Activated naive CD8-positive, alpha-beta T cell treated with anti-CD3 and anti-CD28 coated beads, Interleukin-2, amount 50 U/mL, for 16 hours (primary cell): Measurements from ENCODE around the gene PDGFC.

Source experiments
- DNase-seq: peaks from one replicate; pipeline ENCODE4 v3.0.0-alpha.2; 2020; ENCODE audit warnings: low read depth, low spot score

PDGFC gene

GRCh38 chr4:156971676-156972378 lies at the start of gene PDGFC:
TSS of gene PDGFC (minus strand) at chr4:156971799. CDS start at chr4:156970903, 896 bp downstream.
- DNase-seq: no peak

GRCh38 chr4:157020882-157021281 lies 49.3 kb upstream of the PDGFC start:
- DNase-seq: no peak

- no peak for DNase-seq
These were observed 47.4 kb upstream of the PDGFC start for GRCh38 chr4:157018920-157019490.

- DNase-seq: no peak
These were observed 43.3 kb upstream of the PDGFC start for GRCh38 chr4:157014621-157015591.

GRCh38 chr4:157013656-157014055 lies 42.1 kb upstream of the PDGFC start:
- DNase-seq: no peak

DNA sequence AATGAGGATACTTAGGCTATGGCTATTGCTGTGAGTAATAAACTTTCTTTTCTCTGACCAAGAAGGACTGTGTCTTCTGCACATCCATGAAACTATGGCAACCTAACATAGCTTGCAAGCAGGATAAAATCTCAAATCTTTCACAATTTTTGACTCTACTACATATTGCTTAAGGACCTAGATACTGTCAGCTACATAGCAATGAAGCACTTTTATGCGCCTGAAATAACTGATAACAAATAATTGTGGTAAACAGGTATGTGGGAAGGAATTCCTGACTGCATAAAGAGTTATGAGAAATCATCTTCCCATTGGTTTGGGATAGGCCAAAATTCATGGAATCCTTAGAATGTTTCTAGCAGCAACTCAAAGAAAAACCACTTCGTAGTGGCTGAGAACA lies 41.2 kb upstream of the PDGFC start:
- no peak for DNase-seq

- no peak for DNase-seq
These were observed 40.7 kb upstream of the PDGFC start for GRCh38 chr4:157012296-157012695.

DNA sequence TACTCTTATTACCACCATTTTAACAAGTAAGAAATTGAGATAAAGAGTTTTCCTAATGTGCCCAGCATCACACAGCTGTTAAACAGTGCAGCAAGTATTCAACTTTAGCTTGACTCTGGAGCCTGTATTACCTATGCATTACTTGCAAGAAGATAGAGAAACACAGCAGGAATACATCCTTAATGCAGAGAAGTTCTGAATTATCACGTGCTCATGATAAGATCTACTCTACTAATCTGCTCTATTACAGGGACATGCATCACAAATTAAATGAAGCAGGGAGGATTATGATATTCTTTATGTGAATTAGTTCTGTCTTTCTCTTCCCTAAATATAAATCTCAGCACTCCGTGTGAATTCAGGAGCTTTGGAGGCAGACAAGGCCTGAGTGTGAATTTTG lies 39.0 kb upstream of the PDGFC start:
- no peak for DNase-seq

DNA sequence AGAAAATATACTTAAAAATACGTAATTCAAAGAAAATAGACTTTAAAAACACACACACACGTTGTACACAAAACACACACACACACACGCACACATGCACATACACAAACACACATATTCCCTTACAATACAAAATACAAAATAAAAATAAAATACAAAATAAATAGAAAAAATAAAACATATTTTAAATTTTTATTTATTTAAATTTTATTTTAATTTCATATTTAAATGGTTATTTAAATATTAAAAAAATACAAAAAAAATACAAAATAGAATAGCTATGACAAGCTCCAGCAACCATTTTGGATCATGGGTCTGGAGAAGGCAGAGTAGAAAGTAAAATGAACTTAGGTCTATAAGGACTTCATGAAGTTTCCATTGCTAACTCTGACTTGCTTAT lies 34.2 kb upstream of the PDGFC start:
- DNase-seq: no peak

DNA sequence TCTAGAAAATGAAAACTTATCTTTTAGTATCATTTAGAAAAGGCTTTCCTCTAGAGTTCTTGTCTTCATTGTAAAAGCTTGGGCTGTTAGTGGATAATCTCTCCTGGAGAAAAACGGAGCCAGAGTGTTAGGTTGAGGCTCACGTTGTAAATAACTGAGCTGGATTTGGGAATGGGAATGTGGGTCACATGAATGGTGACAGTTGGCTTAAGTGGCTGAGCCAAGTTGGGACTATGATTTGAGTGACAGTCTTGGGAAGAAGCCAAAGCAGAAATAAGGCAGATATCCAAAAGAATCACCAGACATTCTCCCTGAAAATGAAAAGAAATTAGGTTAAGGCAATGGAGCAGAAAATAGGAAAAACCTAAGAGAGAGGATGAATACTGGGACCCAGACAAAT lies 33.6 kb upstream of the PDGFC start:
- DNase-seq: no peak

- DNase-seq: no peak
These were observed 32.9 kb upstream of the PDGFC start for GRCh38 chr4:157004279-157005161.

DNA sequence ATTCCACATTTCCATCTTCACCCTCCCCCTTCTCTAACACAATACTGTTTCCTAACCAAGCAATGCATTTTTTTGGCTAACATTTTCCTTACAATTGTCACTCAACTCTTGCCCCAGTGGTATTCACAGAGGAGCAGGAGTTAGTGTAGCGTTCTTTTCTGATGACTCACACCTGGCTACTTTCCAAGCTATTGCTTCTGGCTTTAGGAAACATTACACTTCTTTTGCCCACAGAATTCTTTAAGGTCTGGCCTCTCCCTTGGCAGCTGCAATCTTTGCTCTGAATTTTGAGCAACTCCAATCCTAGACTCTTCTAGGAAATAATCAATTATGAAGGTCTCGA lies 27.5 kb upstream of the PDGFC start:
- no peak for DNase-seq

DNA sequence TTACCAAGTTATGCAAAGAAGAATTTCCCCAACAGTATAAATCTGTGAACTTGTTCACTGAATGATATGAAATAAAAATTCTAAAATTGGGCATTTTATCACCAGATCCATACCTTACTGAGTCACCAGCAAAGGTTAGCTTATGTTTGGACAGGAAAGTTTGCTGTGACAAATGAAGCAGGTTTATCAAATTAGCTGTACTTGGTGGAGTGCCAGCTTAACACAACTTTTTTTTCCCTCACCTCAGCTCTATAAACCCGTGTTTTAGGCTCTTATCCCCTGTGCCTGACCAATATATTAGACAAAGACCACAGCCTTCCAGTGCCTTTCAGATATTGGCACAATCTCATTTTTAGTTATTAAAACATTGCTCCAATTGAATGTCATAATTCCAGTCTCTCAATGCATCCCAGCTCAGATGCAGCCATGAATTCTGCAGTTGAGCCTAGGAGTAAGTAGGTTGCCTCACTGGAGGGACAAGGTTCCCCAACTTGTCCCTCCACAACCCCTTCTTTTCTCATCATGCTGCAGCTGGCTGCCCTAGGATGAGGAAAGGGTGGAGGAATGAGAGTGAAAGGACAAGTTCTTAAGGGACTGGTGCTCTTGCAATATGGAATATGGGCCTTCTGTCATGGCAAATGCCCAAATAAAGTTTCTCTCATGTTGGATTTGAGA lies 27.0 kb upstream of the PDGFC start:
- no peak for DNase-seq

GRCh38 chr4:156992943-156993342 lies 21.3 kb upstream of the PDGFC start:
- DNase-seq: no peak

DNA sequence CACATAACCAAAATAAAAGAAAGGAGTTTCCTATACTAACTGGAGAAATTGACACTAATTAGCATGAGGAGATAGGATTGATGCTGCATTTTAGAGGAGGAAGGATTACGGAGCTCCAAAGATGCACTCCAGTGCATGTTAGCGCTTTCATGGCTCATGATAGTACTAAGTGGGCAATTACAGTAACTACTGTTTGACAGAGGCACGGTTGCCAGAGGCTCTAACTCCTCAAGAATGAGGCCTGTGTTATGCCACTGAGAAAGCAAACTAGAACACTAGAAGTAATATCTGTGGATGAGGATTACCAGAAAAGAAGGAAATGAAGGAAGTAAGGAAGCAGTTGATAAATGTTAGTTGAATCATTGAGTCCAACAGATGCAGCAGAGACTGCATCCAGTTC lies 19.6 kb upstream of the PDGFC start:
- DNase-seq: no peak

- no peak for DNase-seq
These were observed 11.8 kb upstream of the PDGFC start for GRCh38 chr4:156983366-156983765.

GRCh38 chr4:156981262-156981769 lies 9.7 kb upstream of the PDGFC start:
- no peak for DNase-seq

DNA sequence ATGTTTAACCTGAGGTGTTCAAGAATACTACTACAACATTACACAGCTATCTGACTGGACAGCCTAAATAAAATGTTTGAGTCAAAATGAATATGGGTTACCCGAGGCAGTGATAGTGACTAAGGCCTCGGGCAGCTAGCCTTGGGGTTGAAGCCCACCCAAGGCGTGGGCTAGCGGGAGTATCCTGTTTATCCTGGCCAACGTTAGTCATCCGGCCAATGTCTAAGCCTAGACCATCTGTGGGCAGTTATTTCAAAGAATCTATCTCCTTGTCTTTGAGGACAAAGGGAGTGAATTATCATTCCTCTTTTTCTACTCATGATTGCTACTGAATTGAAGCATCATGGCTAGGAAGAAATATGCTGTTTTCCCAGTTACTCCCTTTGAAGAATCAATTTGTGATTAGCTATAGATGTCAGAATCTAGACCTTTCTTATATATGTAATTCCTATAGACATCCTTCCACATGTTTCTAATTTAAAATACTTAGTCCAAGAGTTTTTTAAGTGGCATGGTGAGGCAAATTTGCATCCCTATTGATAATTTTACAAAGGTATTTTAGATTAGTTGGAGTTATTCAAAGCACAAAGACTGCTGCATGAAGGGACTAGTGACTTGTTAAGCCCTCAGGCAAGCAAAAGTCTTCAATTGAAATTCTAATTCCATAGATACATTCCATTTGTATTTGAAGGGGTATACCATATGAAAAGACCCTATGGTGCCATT lies 6.0 kb upstream of the PDGFC start:
- no peak for DNase-seq

DNA sequence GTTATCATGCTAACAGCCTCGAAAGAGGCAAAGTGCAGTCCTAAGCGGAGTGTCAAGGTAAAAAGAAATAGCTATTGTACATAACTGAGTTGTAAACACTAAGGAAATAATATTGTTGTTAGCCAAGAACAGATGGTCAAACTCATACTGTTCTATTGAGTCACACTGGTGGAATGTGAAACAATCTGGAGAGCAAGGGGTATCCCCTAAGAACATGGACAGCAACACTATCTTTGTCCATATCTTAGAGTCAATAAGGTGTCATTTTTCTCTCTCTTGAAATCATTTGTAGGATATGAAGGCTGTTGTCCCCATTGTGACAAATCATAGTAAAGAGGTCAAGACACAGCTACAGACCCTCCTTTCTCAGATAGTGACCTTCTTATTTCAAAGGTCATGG lies 4.5 kb upstream of the PDGFC start:
- DNase-seq: no peak

DNA sequence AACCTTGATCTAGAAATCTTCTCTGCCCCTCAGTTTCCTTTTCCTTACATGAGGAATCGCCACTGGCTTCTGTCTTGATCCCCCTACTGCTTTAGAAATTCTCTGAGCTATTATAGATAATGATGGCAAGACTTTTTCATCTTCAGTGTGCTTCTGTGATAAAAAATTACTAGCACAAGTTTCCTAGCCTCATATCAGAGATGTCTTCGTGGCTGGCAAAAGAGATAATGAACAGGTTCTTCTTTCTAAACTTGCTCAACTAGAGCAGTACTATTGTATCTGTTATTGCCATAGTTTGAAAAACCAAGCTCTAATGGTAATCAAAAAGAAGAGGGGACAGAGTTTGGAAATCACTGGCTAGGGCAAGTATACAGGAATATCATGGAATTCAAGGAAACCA lies 4.1 kb upstream of the PDGFC start:
- no peak for DNase-seq
